ENCODE data around the gene ZFYVE9. TPM values are rescaled to one million over a fixed set of nuclear protein-coding genes. Genes with fewer than 3 reads are reported as not detected.

The ZFYVE9 gene
- total RNA-seq, 1 experiment from 2014 or later, result 28.4 TPM

DNA sequence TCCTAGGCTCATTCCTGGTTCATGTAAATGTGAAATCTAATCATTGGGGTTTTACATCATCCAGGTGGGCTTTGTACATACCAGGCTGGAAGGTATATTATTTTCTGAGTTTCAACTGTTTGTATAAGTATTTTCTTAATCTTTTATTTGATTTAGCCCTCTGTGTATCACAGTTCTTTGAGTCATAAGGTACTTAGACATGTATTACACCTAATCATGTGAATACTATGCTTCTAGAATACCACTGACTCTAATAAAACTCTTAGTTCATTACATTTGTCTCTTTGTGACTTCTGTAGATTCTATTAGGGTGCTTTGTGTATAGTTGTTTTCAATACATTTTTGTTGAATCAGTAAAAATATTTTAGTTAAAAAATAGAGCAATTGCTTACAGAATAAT, 92.8 kb downstream of the ZFYVE9 start:
- Histone ChIP-seq H2BK15ac (ENCODE audit: low read depth, low read length) (no peak overlapping the region), H2BK5ac (ENCODE audit: insufficient read length, low read length) (no peak overlapping the region), H3K9ac (ENCODE audit: extremely low read depth, insufficient read length, low read length) (no peak overlapping the region), H3K56ac (ENCODE audit: insufficient read length, low read depth, low read length) (no peak overlapping the region), H3T11ph (ENCODE audit: low read length) (no peak overlapping the region), H4K91ac (ENCODE audit: insufficient read length, low read depth, low read length) (no peak overlapping the region), H4K5ac (ENCODE audit: insufficient read length, low read depth, low read length) (no peak overlapping the region), H3K23me2 (ENCODE audit: insufficient read length, low read depth, low read length, poor library complexity, severe bottlenecking) (no peaks in the 10 kb centered on the region), H2BK20ac (ENCODE audit: low read depth, low read length, poor library complexity, severe bottlenecking) (no peak overlapping the region), H2AK5ac (ENCODE audit: insufficient read length, low read length) (no peak overlapping the region), H3K27me3 (ENCODE audit: insufficient read depth, low read length) (no peaks in the 10 kb centered on the region), H3K4me1 (ENCODE audit: insufficient read depth, low read length) (no peaks in the 10 kb centered on the region), H3K9me3 (ENCODE audit: control insufficient read depth, low read depth, low read length) (no peaks in the 10 kb centered on the region), H2BK12ac (ENCODE audit: insufficient read length, low read depth, low read length) (no peak overlapping the region), H3K14ac (ENCODE audit: insufficient read depth, low read length) (no peak overlapping the region), H2BK120ac (ENCODE audit: low read depth, low read length, poor library complexity, severe bottlenecking) (no peak overlapping the region), H3K4ac (ENCODE audit: low read depth, low read length) (no peak overlapping the region), H3K18ac (ENCODE audit: insufficient read length, low read depth, low read length) (no peak overlapping the region), H3K79me1 (ENCODE audit: insufficient read depth, low read depth, low read length, poor library complexity, severe bottlenecking) (no peaks in the 10 kb centered on the region), H4K8ac (replicated peaks; ENCODE audit: insufficient read length, low read depth, low read length) (no peak overlapping the region), H3K27ac (ENCODE audit: insufficient read length, low read depth, low read length) (no peak overlapping the region), H4K20me1 (ENCODE audit: control insufficient read depth, insufficient read depth, insufficient read length) (no peaks in the 10 kb centered on the region), H3K4me2 (ENCODE audit: insufficient read depth, insufficient read length, low read length) (no peak overlapping the region), H3K79me2 (ENCODE audit: insufficient read depth, low read length) (no peaks in the 10 kb centered on the region), H3K23ac (ENCODE audit: insufficient read length, low read depth, low read length) (no peak overlapping the region), H2AFZ (ENCODE audit: low read length) (no peak overlapping the region)
- Mint-ChIP-seq H3K27ac (no peak overlapping the region), H3K4me1 (peaks cover 3 to 4% of the 10 kb centered on the region in 2 experiments; a peak in 1 of 4 replicates), H3K36me3 (ENCODE audit: insufficient read depth in 1 of 3, low read depth in 3 of 3) (no peaks in the 10 kb centered on the region), H3K9me3 (no peaks in the 10 kb centered on the region), H3K27me3 (ENCODE audit: low read depth) (no peaks in the 10 kb centered on the region), H3K4me3 (no peak overlapping the region)
- no peak for DNase-seq
- no peak for TF ChIP-seq CTCF (conservative IDR thresholded peaks at IDR 0.05)
